OCI-LY1 (cell line): ENCODE results near the gene TMBIM4.

Experiments
- EZH2 ChIP-seq: fragments of 200-600 bp; sonication (generic), shearing (Covaris generic); IDR thresholded peaks from 2 replicates; pipeline ENCODE4 v1.8.0; 2017; ENCODE audit warnings: borderline replicate concordance, mixed run types, mild to moderate bottlenecking, antibody characterized with exemption, low read length, moderate library complexity, mixed read lengths
- TF ChIP-seq, protein P1 (sequence below): fragments of 200-600 bp; sonication (generic), shearing (Covaris generic); IDR thresholded peaks from 2 replicates; pipeline ENCODE4 v1.5.1; 2017; ENCODE audit warnings: mild to moderate bottlenecking, antibody characterized with exemption, low read length, moderate library complexity, mixed read lengths

GRCh38 chr12:66199831-66200509, 30.2 kb upstream of the TMBIM4 start:
- TF ChIP-seq, protein P1, sequence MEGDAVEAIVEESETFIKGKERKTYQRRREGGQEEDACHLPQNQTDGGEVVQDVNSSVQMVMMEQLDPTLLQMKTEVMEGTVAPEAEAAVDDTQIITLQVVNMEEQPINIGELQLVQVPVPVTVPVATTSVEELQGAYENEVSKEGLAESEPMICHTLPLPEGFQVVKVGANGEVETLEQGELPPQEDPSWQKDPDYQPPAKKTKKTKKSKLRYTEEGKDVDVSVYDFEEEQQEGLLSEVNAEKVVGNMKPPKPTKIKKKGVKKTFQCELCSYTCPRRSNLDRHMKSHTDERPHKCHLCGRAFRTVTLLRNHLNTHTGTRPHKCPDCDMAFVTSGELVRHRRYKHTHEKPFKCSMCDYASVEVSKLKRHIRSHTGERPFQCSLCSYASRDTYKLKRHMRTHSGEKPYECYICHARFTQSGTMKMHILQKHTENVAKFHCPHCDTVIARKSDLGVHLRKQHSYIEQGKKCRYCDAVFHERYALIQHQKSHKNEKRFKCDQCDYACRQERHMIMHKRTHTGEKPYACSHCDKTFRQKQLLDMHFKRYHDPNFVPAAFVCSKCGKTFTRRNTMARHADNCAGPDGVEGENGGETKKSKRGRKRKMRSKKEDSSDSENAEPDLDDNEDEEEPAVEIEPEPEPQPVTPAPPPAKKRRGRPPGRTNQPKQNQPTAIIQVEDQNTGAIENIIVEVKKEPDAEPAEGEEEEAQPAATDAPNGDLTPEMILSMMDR = no peak
- TF ChIP-seq EZH2 = no peak
